SK-N-SH treated with all-trans-retinoic acid at 6 μM for 48 hours (cell line): ENCODE results near the gene TMEM9B.
"Not testable (repeated sequence)": the region's sequence is repeated elsewhere in the genome, so short reads cannot be mapped to it uniquely, and the experiment has no call there.

Experiments used
- ATAC-seq: fragments of 200-7000 bp; cut with Tn5 transposase; 3 replicates; pipeline ENCODE4 v1.9.1; 2020; ENCODE audit warnings: mild to moderate bottlenecking, moderate library complexity
- BACH2 ChIP-seq: fragments of 250-450 bp; sonication (Bioruptor Pico); IDR thresholded peaks from 2 replicates; pipeline ENCODE4 v1.9.0; 2021; ENCODE audit warnings: mild to moderate bottlenecking, borderline replicate concordance
- CSDC2 ChIP-seq: fragments of 250-450 bp; sonication (Bioruptor Pico); IDR thresholded peaks from 2 replicates; pipeline ENCODE4 v1.5.0; 2020; ENCODE audit warnings: mild to moderate bottlenecking, moderate library complexity
- ESRRG ChIP-seq: fragments of 250-450 bp; sonication (Bioruptor Pico); IDR thresholded peaks from 2 replicates; pipeline ENCODE4 v1.6.1; 2021; ENCODE audit warnings: mild to moderate bottlenecking
- GLIS3 ChIP-seq: fragments of 250-450 bp; sonication (Bioruptor Pico); IDR thresholded peaks from 2 replicates; pipeline ENCODE4 v1.5.0; 2020; ENCODE audit warnings: mild to moderate bottlenecking, moderate library complexity
- ISL1 ChIP-seq: fragments of 250-450 bp; sonication (Bioruptor Pico); IDR thresholded peaks from 2 replicates; pipeline ENCODE4 v2.1.2; 2022; ENCODE audit warnings: mild to moderate bottlenecking, moderate library complexity
- PPARA ChIP-seq: fragments of 250-450 bp; sonication (Bioruptor Pico); IDR thresholded peaks from 2 replicates; pipeline ENCODE4 v1.5.0; 2020; ENCODE audit warnings: mild to moderate bottlenecking, borderline replicate concordance
- RARB ChIP-seq: fragments of 250-450 bp; sonication (Bioruptor Pico); IDR thresholded peaks from 2 replicates; pipeline ENCODE4 v1.8.0; 2021; ENCODE audit warnings: mild to moderate bottlenecking, moderate library complexity
- SNAI2 ChIP-seq: fragments of 250-450 bp; sonication (Bioruptor Pico); IDR thresholded peaks from 2 replicates; pipeline ENCODE4 v1.5.0; 2020; ENCODE audit warnings: mild to moderate bottlenecking, moderate library complexity
- TCF4 ChIP-seq: fragments of 250-450 bp; sonication (Bioruptor Pico); IDR thresholded peaks from 2 replicates; pipeline ENCODE4 v1.8.0; 2021; ENCODE audit warnings: mild to moderate bottlenecking, moderate library complexity, borderline replicate concordance
- TOX ChIP-seq: fragments of 250-450 bp; sonication (Bioruptor Pico); IDR thresholded peaks from 2 replicates; pipeline ENCODE4 v1.8.0; 2021; ENCODE audit warnings: mild to moderate bottlenecking, moderate library complexity, borderline replicate concordance
- ZC3H10 ChIP-seq: fragments of 250-450 bp; sonication (Bioruptor Pico); IDR thresholded peaks from 2 replicates; pipeline ENCODE4 v1.5.1; 2021; ENCODE audit warnings: mild to moderate bottlenecking, moderate library complexity
- ZFP3 ChIP-seq: fragments of 250-450 bp; sonication (Bioruptor Pico); IDR thresholded peaks from 2 replicates; pipeline ENCODE4 v1.5.0; 2020; ENCODE audit warnings: mild to moderate bottlenecking, moderate library complexity
- ZFP30 ChIP-seq: fragments of 450-650 bp; formaldehyde crosslinking; IDR thresholded peaks from 2 replicates; pipeline ENCODE4 v1.5.0; 2022; ENCODE audit warnings: mild to moderate bottlenecking, moderate library complexity
- ZNF565 ChIP-seq: fragments of 450-650 bp; formaldehyde crosslinking; conservative IDR thresholded peaks from 2 replicates; pipeline ENCODE4 v1.5.0; 2020; ENCODE audit warnings: low read depth, mild to moderate bottlenecking, moderate library complexity
- ZNF70 ChIP-seq: fragments of 450-650 bp; formaldehyde crosslinking; IDR thresholded peaks from 2 replicates; pipeline ENCODE4 v1.5.0; 2020; ENCODE audit warnings: mild to moderate bottlenecking, moderate library complexity
- ZNF8 ChIP-seq: fragments of 450-650 bp; formaldehyde crosslinking; IDR thresholded peaks from 2 replicates; pipeline ENCODE4 v1.5.0; 2020; ENCODE audit warnings: mild to moderate bottlenecking, moderate library complexity
- TF ChIP-seq, protein P1 (sequence below): fragments of 250-450 bp; sonication (Bioruptor Pico); IDR thresholded peaks from 2 replicates; pipeline ENCODE4 v1.5.1; 2020; ENCODE audit warnings: low read depth, mild to moderate bottlenecking, moderate library complexity
- TF ChIP-seq, protein P2 (sequence below): fragments of 250-450 bp; sonication (Bioruptor Pico); IDR thresholded peaks from 2 replicates; pipeline ENCODE4 v1.5.0; 2020; ENCODE audit warnings: mild to moderate bottlenecking, moderate library complexity
- TF ChIP-seq, protein P3 (sequence below): fragments of 250-450 bp; sonication (Bioruptor Pico); IDR thresholded peaks from 2 replicates; pipeline ENCODE4 v1.8.0; 2021; ENCODE audit warnings: low read depth, mild to moderate bottlenecking, moderate library complexity, borderline replicate concordance
- TF ChIP-seq, protein P4 (sequence below): fragments of 250-450 bp; sonication (Bioruptor Pico); IDR thresholded peaks from 2 replicates; pipeline ENCODE4 v1.8.0; 2020; ENCODE audit warnings: mild to moderate bottlenecking, moderate library complexity, borderline replicate concordance

The TMEM9B gene

DNA sequence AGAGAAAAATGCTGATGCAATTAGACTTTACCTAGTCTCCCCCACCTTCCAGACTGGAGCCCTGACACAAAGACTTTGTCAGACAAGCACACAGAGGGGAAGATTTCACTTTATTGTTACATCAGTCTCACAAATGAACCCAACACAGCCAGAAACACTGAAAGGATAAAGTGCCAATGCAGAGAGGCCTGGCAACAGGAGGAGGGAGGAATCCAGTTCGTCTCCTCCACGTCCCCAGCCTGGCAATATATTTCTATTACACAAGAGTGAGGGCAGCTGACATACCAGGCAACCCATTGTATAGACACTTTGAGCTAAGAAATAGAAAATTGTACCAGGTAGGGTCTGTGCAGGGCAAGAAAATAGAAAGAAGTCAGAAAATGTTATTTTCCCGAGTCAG lies 16.2 kb upstream of the TMEM9B start:
- no peak for TF ChIP-seq ISL1 (CRISPR knock-in tag)
- ATAC-seq, result no peak

DNA sequence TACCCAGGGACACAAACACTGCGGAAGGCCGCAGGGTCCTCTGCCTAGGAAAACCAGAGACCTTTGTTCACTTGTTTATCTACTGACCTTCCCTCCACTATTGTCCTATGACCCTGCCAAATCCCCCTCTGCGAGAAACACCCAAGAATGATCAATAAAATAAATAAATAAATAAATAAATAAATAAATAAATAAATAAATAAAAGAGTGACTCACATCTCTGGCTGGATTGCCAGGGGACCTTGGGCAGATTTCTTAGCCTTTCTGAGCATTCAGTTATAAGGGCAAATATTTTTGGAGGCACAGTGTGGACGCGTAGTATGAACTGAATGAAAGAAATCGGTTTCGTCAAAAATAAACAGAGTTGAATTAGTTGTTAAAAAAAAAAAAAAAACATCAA lies 15.1 kb upstream of the TMEM9B start:
- not testable (repeated sequence) for ATAC-seq

DNA sequence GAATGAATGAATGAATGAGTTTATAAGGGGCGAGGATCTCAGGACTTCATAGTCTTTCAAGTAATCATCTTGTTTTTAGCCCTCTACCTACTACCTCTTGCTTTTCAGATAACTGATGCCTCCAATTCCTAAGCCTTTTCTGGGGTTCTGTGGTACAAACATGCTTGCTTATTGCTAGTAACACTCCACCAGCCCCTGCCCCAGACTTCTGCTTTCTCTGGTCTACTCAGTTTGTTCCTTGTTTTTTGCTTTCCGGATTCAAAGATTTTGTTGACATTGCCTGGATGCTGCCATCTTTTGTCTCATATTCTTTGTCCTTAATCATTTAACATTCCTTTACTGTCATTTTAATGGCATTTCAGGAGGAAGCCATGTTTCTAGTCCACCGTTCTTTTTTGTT lies 8.9 kb upstream of the TMEM9B start:
- ATAC-seq, result no peak
- TF ChIP-seq ZNF8 (CRISPR knock-in tag) (no peak), TCF4 (CRISPR knock-in tag) (no peak), ZNF70 (CRISPR knock-in tag) (no peak), SNAI2 (CRISPR knock-in tag) (no peak), ZNF565 (no peak), GLIS3 (CRISPR knock-in tag) (no peak)

DNA sequence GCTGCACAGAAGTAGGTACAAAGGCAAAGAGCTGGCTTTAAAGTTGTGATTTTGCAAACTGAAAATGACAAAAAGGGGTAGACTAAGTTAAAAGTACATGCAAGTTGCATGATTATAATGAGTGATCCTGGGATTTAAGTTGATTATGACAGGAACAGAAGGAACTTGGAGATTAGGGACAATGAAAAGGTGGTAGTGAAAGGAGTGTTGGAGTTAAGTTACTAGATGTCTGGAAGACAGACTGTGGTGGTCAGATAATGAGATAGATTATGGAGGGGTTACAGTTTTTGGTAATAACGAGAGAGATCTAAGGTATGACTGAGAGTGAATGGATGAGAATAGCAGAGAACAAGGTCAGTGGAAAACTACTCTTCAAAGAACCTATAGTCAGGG lies 7.7 kb upstream of the TMEM9B start:
- TF ChIP-seq GLIS3 (CRISPR knock-in tag), result no peak
- no peak for TF ChIP-seq ZC3H10 (CRISPR knock-in tag)
- TF ChIP-seq ZNF70 (CRISPR knock-in tag), result no peak
- TF ChIP-seq ZNF8 (CRISPR knock-in tag), result no peak
- TF ChIP-seq, protein P1, sequence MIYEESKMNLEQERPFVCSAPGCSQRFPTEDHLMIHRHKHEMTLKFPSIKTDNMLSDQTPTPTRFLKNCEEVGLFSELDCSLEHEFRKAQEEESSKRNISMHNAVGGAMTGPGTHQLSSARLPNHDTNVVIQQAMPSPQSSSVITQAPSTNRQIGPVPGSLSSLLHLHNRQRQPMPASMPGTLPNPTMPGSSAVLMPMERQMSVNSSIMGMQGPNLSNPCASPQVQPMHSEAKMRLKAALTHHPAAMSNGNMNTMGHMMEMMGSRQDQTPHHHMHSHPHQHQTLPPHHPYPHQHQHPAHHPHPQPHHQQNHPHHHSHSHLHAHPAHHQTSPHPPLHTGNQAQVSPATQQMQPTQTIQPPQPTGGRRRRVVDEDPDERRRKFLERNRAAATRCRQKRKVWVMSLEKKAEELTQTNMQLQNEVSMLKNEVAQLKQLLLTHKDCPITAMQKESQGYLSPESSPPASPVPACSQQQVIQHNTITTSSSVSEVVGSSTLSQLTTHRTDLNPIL (CRISPR knock-in tag), result no peak
- TF ChIP-seq, protein P2, sequence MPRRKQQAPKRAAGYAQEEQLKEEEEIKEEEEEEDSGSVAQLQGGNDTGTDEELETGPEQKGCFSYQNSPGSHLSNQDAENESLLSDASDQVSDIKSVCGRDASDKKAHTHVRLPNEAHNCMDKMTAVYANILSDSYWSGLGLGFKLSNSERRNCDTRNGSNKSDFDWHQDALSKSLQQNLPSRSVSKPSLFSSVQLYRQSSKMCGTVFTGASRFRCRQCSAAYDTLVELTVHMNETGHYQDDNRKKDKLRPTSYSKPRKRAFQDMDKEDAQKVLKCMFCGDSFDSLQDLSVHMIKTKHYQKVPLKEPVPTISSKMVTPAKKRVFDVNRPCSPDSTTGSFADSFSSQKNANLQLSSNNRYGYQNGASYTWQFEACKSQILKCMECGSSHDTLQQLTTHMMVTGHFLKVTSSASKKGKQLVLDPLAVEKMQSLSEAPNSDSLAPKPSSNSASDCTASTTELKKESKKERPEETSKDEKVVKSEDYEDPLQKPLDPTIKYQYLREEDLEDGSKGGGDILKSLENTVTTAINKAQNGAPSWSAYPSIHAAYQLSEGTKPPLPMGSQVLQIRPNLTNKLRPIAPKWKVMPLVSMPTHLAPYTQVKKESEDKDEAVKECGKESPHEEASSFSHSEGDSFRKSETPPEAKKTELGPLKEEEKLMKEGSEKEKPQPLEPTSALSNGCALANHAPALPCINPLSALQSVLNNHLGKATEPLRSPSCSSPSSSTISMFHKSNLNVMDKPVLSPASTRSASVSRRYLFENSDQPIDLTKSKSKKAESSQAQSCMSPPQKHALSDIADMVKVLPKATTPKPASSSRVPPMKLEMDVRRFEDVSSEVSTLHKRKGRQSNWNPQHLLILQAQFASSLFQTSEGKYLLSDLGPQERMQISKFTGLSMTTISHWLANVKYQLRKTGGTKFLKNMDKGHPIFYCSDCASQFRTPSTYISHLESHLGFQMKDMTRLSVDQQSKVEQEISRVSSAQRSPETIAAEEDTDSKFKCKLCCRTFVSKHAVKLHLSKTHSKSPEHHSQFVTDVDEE (CRISPR knock-in tag), result no peak
- no peak for TF ChIP-seq ZNF565
- TF ChIP-seq, protein P3, sequence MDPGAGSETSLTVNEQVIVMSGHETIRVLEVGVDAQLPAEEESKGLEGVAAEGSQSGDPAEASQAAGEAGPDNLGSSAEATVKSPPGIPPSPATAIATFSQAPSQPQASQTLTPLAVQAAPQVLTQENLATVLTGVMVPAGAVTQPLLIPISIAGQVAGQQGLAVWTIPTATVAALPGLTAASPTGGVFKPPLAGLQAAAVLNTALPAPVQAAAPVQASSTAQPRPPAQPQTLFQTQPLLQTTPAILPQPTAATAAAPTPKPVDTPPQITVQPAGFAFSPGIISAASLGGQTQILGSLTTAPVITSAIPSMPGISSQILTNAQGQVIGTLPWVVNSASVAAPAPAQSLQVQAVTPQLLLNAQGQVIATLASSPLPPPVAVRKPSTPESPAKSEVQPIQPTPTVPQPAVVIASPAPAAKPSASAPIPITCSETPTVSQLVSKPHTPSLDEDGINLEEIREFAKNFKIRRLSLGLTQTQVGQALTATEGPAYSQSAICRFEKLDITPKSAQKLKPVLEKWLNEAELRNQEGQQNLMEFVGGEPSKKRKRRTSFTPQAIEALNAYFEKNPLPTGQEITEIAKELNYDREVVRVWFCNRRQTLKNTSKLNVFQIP (CRISPR knock-in tag), result no peak
- TF ChIP-seq ZFP3 (CRISPR knock-in tag), result no peak
- no peak for TF ChIP-seq RARB (CRISPR knock-in tag)
- no peak for TF ChIP-seq BACH2 (CRISPR knock-in tag)
- no peak for TF ChIP-seq CSDC2 (CRISPR knock-in tag)
- TF ChIP-seq TCF4 (CRISPR knock-in tag), result no peak
- no peak for TF ChIP-seq SNAI2 (CRISPR knock-in tag)
- no peak for TF ChIP-seq PPARA
- no peak for TF ChIP-seq ESRRG (CRISPR knock-in tag)
- no peak for TF ChIP-seq ZFP30 (CRISPR knock-in tag)
- TF ChIP-seq TOX, result no peak
- no peak for ATAC-seq

DNA sequence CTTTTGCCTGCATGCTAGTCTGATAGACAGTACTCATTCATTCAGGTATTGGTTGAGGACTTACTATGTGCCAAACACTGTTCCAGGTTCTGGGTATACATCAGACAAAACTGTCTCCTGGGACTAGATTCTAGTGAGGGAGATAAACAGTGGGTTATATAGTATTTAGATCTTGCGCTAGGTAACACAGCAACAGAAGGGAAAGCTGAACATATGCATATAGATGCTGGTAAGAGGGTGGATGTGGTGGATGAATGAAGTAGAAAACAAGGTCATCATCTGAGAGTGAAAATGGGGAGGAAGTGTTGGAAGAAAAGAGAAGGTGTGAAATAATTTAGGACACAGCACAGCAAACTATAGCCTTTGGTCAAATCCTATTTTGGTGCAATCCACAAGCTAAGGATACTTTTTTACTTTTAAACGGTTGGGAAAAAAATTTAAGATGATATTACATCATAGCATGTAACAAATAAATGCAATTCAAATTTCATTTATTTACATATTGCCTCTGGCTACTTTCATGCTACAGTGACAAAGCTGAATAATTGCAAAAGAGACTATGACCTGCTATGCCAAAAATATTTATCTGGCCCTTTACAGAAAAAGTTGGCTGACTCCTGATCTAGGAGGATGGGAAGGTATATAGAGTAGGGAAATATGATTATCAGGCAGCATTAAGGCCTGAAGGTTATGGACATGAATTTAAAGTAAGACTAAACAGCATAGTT lies 7.1 kb upstream of the TMEM9B start:
- ATAC-seq, result no peak
- TF ChIP-seq, protein P4, sequence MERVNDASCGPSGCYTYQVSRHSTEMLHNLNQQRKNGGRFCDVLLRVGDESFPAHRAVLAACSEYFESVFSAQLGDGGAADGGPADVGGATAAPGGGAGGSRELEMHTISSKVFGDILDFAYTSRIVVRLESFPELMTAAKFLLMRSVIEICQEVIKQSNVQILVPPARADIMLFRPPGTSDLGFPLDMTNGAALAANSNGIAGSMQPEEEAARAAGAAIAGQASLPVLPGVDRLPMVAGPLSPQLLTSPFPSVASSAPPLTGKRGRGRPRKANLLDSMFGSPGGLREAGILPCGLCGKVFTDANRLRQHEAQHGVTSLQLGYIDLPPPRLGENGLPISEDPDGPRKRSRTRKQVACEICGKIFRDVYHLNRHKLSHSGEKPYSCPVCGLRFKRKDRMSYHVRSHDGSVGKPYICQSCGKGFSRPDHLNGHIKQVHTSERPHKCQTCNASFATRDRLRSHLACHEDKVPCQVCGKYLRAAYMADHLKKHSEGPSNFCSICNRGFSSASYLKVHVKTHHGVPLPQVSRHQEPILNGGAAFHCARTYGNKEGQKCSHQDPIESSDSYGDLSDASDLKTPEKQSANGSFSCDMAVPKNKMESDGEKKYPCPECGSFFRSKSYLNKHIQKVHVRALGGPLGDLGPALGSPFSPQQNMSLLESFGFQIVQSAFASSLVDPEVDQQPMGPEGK (CRISPR knock-in tag), result no peak
- TF ChIP-seq ZNF8 (CRISPR knock-in tag) (no peak), ZNF565 (no peak), CSDC2 (CRISPR knock-in tag) (no peak), ESRRG (CRISPR knock-in tag) (no peak), PPARA (no peak), ZFP3 (CRISPR knock-in tag) (no peak)
